NCI-H2107 treated with DMSO at 0.1 percent for 48 hours (cell line): Measurements from ENCODE around the gene POLR2E.
A peak's percentile ranks its signal among the peaks of the same experiment; 100 is the strongest.
"Not testable (repeated sequence)": the region's sequence is repeated elsewhere in the genome, so short reads cannot be mapped to it uniquely, and the experiment has no call there.

Experiments
- DNase-seq: peaks from one replicate; lab custom pipeline; 2025; ENCODE audit not compliant: unreplicated experiment; lab: John Stamatoyannopoulos, UW

POLR2E gene

DNA sequence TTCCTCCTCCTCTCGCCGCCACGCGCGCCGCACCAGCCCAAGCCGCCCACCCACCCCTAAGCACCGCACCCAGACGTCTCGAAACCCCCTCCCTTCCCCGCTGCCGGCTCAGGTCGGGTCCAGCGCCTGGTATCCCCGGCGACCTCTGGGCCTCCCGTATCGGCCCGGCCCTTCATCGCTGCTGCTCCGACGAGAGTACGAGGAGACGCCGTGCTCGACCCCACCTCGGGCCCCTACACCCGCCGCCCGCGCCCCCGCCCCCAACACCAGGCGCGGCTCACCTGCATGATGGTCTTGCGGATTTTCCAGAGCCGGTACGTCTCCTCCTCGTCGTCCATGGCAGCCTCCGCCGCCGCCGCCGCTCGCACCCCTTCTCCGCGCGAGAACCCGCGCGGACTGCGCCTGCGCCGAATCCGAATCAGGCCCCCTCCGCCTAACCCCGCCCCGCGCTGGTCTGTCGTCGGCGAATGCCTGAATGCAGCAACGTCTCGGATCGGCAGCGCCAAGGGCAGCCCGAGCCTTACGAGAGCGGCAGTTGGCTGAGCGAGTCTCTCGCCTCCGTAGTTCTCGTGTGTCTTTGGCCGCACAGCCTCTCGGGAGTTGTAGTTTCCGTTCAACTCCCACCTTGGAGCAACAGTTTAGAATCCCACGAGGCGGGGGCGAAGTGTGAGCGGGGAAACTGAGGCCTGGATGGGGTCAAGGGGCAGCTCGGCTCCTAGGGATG lies at the start of gene POLR2E:
Gene POLR2E, minus strand, starts transcription at position 398 of the 724 bp plus-strand sequence. Its CDS starts 60 bp downstream, at position 338.
- peak; percentile 84 for DNase-seq

DNA sequence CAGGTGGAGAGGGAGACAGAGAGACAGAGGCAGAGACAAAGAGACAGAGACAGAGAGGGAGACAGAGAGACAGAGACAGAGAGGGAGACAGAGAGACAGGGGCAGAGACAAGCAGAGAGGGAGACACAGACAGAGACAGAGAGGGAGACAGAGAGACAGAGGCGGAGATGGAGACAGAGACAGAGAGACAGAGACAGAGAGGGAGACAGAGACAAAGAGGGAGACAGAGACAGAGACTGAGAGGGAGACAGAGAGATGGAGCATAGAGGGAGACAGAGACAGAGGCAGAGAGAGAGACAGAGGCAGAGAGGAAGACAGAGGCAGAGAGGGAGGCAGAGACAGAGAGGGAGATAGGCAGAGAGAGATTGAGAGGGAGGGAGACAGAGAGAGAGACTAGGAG lies 49.6 kb upstream of the POLR2E start:
- DNase-seq = no peak

DNA sequence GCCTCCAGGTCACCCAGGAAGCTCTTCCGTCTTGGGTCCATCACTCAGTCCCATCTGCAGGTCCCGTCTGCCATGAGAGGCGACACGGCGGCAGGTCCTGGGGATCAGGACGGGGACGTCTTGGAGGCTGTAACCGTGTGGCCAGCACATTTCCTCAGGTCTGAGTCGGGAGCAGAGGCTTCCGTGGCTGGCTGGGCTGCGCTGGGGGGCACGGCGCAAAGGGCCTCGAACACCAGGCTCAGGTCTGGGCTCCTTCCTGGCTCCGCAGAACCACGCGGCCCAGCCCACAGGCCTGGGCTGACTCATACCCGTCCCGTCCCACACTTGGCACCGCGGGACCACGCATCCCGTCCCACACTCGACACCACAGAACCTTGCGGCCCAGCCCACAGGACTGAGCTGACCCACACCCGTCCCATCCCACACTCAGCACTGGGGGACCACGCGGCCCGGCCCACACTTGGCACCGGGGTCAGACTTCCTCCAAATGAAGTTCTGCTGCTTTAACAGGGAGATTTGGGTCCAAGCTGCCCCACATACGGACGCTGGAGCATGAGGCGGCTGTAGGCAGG lies 48.7 kb upstream of the POLR2E start:
- no peak for DNase-seq

DNA sequence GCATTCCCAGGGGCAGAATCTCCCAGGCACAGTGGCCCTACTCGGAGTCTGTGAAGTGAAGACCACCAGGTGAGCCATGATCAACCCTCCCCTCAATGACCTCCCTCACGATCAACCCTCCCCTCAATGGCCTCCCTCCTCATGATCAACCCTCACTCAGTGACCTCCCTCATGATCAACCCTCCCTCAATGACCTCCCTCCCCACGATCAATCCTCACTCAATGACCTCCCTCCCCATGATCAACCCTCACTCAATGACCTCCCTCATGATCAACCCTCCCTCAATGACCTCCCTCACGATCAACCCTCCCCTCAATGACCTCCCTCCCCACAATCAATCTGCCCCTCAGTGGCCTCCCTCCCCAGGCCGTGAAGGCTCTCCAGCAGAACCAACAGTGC lies 46.8 kb upstream of the POLR2E start:
- DNase-seq = no peak

DNA sequence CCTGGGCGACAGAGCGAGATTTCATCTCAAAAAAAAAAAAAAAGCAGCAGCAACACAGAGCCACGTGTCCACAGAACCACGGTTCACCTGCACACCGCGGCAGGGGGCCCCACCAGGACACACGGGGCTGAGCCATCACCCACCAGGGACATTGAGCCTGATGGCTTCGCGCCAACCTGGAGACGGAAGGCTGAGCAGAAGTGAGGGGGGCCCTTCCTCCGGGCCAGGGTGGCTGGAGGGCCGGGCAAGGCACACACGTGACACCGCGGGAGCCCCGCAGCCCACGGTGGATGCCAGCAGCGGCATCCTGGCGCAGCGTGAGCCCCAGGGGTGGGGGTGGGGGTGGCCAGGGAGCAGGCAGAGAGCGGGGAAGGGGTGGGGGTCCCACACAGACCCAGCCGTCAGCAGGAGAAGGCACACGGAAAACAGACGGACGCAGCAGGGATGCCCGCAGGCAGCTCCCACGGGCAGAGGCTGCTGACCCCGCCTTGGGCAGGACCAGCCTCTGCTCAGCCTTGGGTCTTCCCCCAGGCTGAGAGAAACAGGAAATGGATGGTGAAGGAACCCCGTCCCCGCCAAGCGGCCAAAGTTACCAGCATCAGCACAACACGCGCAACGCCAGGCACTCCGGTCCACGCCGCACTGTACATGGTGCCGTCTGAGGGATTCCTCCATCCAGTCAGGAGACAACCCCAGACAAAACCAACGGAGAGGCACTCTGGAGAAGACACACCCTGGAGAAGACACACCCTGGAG lies 45.3 kb upstream of the POLR2E start:
- DNase-seq = no peak

DNA sequence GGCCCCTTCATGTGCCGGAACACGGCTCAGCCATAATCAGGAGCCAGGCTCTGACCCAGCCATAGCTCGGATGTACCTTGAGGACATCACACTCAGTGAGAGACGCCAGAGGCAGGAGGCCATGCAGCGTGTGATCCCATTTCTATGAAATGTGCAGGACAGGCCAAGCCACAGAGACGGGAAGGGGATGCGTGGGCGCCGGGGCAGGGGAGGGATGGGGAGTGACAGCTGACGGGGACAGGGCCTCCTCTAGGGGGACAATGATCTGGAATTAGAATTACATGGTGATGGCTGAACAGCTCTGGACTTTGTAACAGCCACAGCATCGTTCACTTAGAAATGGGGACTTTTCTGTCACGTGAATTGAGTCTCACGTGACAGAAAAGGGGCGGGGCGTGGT lies 44.0 kb upstream of the POLR2E start:
- DNase-seq = no peak

DNA sequence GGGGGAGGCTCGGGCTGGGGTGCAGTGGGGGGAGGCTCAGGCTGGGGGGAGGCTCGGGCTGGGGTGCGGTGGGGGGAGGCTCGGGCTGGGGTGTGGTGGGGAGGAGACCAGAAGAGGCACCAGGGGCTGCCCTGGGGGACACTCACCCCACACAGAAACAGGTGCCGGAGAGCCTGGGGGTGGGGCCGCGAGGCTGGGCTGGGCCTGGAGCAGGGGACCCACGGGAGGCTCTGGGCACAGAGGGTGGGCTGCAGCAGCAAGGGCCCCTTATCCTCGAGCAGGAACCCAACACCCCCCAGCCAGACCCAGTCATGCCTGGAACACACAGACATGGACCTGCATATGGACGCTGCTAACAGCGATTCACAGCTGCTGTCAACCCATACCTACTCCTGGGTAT lies 42.9 kb upstream of the POLR2E start:
- DNase-seq = no peak

DNA sequence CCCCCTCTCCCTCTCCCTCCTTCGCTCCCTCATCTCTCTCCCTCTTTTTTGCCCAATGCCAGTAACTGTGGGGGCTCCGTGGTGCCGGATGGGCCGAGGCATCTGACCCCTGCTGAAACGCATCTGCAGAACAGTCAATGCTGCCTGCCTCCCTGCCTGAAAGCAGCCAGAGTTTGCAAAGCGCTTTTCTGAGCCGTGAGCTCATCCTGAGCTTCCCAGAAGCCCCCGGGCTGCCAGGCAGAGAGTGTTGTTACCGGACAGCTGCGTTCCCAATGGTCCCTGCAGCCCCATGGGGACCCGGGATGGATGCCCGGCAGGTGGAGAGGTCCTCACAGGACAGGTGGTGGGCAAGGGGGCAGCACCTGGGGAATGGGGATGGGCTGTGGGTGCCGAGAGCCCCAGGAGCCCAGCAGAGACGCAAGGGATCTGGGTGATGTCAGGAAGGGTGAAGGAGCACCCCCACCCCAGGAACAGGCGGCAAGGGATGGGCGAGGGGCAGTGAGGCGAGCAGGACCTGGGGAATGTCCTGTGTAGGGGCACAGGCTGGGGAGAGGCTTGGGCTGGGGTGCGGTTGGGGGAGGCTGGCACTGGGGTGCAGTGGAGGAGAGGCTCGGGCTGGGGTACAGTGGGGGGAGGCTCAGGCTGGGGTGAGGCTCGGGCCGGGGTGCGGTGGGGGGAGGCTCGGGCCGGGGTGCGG lies 41.6 kb upstream of the POLR2E start:
- peak; percentile 33 for DNase-seq

DNA sequence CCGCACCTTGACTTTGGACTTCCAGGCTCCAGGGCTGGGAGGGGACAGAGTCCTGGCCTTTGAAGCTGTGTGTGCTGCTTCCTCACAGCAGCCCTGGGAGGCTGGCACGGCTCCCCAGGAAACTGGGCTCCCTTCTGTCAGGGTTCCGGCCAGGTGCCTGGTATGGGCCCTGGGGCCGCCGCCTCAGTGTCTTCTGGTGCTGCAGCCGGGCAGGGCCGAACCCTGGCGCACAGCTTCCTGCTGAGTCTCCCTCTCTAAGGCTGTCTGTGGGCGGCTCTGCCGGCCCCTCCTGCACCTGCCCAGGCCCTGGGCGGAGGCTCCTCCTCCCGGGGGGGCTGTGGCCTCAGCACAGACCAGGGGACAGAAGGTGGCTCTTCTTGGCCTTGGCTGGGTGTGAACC lies 41.0 kb upstream of the POLR2E start:
- DNase-seq = peak; percentile 39

DNA sequence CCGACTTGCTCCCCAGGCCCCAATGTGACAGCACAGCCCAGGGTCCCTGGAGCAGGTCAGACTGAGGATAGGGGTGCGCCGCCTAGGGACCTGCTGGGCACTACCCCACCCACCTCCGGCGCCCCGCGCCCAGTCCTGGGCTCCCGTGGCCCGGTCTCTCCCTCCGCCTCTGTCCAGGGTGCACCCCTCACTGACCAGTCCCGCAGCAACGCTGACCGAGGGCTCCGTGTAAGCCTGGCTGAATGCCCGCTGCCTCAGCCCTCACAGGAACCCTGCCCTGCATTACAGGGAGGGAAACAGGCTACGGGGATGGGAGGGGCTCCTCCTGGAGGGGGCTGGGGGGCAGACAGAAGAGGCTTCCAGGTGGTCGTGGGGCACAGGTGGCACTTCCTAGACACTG lies 40.3 kb upstream of the POLR2E start:
- DNase-seq = no peak

DNA sequence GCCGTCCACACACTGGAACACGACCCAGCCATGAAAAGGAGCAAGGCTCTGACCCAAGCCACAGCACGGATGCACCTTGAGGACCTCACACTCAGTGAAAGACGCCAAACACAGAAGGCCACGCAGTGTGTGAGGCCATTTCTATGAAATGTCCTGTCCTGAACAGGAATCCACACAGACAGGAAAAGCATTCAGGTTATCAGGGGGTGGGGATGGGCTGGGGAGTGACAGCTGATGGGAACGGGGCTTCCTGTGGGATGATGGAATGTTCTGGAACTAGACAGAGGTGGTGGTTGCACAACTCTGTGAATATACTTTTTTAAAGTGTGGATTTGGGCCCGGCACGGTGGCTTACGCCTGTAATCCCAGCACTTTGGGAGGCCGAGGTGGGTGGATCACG lies 39.3 kb upstream of the POLR2E start:
- DNase-seq = no peak

DNA sequence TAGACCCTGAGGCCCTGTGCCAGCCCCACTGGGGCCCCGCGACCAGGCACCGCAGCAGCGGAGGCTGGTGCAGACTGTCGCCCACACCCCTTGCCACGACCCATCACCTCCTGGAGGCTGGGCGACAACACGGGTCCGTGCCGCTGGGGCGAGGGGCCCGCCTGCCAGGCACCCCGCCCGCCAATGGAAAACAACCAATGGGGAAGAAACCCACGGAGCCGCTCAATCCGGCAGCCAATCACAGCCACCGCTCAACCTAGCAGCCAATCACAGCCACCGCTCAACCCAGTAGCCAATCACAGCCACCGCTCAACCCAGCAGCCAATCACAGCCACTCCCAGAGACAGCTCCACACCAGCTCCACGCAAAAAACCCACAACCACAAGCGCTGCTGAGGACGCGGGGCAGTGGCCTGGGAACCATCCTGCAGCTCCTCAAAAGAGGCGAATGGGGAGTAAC lies 38.3 kb upstream of the POLR2E start:
- DNase-seq = no peak

DNA sequence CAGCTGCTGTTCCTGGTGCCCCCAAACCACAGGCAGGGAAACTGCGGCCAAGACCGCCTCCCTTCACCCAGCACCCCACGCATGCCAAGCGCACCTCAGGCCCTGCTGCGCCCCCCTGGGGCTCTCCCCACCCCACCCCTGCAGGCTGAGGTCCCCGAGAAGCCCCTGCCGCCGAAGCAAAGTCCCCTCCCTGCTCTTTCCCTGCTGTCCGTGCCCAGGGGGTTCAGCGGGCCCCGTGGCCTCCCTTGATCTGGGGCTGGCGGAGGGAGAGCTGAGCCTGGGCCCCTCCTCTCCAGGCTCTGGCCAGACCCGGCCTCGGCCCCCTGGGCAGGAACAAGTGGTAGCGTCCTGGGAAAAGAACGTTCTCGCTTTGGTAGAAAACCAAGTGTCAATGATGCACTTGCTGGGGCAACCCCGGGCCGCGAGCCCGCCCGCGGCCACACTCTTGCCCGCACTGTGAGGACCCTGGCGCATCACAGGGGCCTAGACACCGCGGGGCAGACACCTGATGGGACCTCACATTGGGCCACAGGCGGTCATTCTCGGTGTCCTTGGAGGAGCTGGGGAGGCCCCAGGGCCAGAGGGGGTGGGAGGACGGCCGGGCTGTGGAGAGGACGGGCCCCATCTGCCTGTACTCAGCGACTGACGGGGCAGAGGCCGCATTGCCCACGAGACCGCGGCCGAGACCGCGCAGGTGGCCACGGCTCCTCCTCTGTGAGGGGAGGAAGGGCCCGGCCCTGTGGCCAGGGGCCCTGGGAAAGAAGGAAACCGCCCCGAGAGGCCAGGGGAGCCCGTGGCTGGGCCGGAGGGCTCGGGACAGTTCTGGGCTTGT lies 37.6 kb upstream of the POLR2E start:
- DNase-seq = no peak

DNA sequence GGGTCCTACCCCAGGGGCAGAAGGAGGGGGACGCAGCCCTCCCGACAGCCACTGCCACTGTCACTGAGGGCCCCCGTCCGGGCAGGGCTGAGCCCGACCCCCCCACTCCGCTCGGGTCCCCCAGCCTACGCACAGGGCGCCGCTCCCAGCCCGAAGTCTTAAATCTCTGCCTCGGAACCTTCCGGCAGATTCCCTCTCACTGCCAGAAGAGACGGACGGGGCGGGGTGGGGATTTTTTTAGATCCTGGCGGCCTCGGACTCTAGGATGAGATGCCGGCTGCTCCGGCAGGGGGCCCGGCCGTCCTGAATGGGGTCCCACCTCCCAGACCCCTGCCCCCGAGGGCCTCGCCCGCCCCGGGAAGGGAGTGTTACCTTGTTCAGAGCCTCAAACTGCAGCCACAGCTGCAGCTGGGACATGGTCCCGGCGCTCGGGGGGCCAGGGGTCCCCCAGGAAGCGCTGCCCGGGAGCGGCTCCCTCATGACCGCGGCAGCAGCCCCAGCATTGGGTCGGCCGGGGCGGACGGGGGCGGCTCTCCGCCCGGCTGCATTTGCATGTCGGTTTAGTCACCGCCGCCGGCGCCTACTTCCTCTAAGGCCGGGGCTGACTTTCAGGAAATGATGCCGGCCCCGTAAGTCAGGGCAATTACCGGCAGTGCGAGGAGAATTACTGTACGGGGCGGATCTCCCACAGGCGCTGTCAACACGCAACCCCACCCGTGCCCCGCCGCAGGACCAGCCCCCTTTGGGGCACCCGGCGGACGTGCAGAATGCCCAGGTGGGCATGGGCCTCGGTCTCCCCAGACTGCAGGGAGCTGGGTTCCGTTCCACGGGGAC lies 36.8 kb upstream of the POLR2E start:
- no peak for DNase-seq

DNA sequence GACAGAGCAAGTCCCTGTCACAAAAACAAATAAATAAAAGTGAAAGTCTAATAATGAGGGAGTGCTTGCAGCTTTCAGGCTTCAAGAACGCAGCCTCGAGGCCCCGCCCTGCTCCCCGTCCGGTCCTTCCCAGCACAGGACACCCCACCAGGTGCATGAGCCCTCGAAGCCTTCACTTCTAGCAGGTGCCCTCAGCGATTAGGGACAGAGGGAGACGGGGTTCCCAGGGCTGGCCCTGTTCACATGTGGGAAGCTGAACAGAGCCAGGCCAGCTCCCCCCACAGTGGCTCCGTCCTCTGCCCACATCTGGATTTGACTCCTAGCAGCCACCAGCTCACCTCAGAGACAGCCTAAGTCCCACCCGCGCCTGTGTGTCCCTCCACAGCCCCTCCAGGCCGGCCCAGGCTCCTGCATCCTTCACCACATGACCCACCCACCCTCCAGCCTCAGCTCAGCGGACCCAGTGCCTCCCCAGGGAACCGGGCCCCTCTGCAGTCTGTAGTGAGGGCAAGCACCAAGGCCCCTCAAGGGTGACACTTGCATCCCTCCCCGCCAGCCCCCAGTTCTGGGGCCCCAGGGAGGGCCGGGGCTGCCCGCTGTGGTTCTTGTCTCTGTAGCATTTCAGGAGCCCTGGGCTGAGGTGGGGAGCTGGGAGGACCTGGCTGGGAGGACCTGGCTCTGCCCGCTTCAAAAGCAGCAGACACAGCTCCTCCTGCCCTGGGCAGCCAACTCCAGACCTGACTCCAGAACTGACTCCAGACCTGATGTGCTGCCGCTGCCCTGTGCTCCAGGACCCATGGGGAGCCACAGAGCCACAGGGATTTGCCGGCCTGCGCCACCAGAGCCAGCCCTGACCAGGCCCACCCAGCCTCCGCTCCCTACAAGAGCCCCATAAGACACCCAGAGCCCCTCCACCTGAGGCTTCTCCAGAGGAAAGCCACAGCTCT lies 35.9 kb upstream of the POLR2E start:
- DNase-seq = no peak

DNA sequence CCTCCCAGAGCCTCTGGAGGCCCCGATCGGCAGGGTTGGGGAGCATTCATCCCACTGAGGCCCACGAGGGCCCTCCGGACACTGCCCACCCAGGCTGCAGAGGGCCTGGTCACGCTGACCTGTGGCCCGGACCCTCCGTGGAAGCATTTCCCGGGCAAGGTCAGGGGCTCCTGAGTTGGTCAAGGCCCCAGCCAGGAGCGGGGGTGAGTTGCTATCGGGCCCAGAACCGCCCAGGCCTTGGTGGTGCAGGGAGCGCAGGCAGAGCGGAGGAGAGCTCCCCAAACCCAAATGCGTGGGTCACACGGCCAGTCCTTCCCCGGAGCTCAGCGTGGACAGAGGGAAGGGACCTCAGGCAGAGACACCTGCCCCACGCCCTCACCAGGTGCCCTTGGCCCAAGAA lies 34.4 kb upstream of the POLR2E start:
- no peak for DNase-seq

DNA sequence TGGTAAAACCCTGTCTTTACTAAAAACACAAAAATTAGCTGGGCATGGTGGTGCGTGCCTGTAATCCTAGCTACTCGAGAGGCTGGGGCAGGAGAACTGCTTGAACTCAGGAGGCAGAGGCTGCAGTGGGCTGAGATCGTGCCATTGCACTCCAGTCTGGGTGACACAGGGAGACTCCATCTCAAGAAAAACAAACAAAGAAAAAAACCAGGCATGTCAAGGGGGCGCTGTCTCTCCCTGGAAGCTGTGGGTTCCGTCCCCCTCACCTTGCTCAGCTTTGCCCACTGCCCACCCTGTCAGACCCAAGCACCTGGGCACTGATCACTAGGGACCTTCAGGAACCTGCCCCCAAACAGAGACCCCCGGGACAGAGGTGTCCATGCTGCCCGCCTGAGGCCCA lies 33.9 kb upstream of the POLR2E start:
- not testable (repeated sequence) for DNase-seq

DNA sequence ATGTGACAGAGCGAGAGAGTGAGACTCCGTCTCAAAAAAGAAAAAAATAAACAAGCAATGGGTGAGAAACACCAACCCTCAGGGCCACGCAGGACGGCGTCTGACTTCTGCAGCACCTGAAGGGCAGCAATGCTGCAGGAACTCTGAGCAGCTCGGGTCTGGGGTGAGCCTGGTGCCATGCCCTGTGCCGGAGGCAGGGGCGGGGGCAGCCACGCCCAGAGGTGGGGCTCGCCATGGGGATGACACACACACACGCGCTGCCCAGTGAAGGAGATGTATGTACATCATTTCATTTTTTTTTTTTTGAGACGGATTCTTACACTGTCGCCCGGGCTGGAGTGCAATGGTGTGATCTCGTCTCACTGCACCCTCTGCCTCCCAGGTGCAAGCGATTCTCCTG lies 32.9 kb upstream of the POLR2E start:
- DNase-seq = no peak
